KMS-11 (cell line): ENCODE results near the gene SUPT3H.
A peak's percentile ranks its signal among the peaks of the same experiment; 100 is the strongest.

ENCODE experiments used
- H2AFZ ChIP-seq: fragments of 200-600 bp; sonication (generic); 2 replicates; pipeline ENCODE4 v1.6.1; 2016; ENCODE audit warnings: antibody characterized with exemption, mixed run types, low read depth
- H3K27ac ChIP-seq: fragments of 200-600 bp; sonication (generic); 2 replicates; pipeline ENCODE4 v1.6.1; 2016; ENCODE audit warnings: mild to moderate bottlenecking, mixed run types
- H3K27me3 ChIP-seq: fragments of 200-600 bp; sonication (generic); 2 replicates; pipeline ENCODE4 v1.6.1; 2017; ENCODE audit warnings: mild to moderate bottlenecking, low read depth, mixed run types, moderate library complexity; ENCODE audit not compliant: insufficient read depth
- H3K36me3 ChIP-seq: fragments of 200-600 bp; sonication (generic); 2 replicates; pipeline ENCODE4 v1.6.1; 2017; ENCODE audit warnings: mild to moderate bottlenecking, mixed run types; ENCODE audit not compliant: insufficient read depth
- H3K4me1 ChIP-seq: fragments of 200-600 bp; sonication (generic); 2 replicates; pipeline ENCODE4 v1.6.1; 2016; ENCODE audit warnings: mild to moderate bottlenecking, low read depth, mixed run types; ENCODE audit not compliant: poor library complexity, severe bottlenecking
- H3K4me2 ChIP-seq: fragments of 200-600 bp; sonication (generic); 2 replicates; pipeline ENCODE4 v1.7.0; 2016; ENCODE audit warnings: mild to moderate bottlenecking, mixed run types
- H3K4me3 ChIP-seq: fragments of 200-600 bp; sonication (generic); IDR thresholded peaks from 2 replicates; pipeline ENCODE4 v1.6.1; 2017; ENCODE audit warnings: low read depth, low read length, mixed read lengths; ENCODE audit not compliant: insufficient read depth
- H3K79me2 ChIP-seq: fragments of 200-600 bp; sonication (generic); 2 replicates; pipeline ENCODE4 v1.6.1; 2016; ENCODE audit warnings: low read depth, mixed run types; ENCODE audit not compliant: insufficient read depth
- H3K9ac ChIP-seq: fragments of 200-600 bp; sonication (generic); 2 replicates; pipeline ENCODE4 v1.6.1; 2016; ENCODE audit warnings: mild to moderate bottlenecking, mixed run types
- H4K20me1 ChIP-seq: fragments of 200-600 bp; sonication (generic); 2 replicates; pipeline ENCODE4 v1.6.1; 2016; ENCODE audit warnings: mild to moderate bottlenecking, mixed run types; ENCODE audit not compliant: insufficient read depth
- TF ChIP-seq, protein P1 (sequence below): fragments of 200-600 bp; sonication (generic); conservative IDR thresholded peaks from 2 replicates; pipeline ENCODE4 v1.6.1; 2017; ENCODE audit warnings: low read depth, mild to moderate bottlenecking, antibody characterized with exemption, low read length, moderate library complexity, mixed read lengths

SUPT3H gene

DNA sequence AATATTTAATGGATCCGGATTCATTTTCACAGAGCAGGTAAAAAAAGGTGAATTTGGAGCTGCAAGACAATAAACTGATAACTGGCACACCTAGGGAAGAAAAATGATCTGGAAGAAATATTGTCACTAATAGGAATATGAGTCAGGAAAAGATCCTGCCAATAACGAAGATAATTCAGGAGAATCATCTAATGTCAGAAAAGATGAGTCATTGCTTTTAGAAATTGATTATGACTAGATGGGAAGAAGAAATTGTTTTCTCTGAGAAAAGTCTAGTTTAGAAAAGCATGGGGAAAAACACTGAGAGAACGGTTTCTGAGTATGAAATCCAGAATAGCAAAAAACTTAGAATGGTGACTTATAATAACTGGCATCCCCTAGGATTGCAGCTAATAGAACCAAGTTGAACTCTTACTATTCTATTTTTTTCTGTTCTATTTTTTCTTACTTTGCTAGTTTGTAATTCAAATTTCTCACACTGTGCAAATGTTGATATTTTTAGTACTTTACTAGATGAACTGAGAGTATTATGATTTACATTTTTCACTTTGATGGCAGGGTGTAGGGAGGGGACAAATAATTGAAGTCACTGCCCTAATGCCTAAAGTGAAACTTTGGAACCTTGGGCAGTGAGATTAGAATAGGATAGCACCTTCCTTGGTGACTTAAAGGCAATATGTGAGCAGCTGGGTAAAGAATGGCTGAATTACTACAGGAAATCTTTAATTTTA lies 38.2 kb upstream of the SUPT3H start:
- H2AFZ ChIP-seq: no peak overlapping the region
- H3K4me2 ChIP-seq: peak overlapping the region; percentile 94; the same call in 1 of the 2 replicates

DNA sequence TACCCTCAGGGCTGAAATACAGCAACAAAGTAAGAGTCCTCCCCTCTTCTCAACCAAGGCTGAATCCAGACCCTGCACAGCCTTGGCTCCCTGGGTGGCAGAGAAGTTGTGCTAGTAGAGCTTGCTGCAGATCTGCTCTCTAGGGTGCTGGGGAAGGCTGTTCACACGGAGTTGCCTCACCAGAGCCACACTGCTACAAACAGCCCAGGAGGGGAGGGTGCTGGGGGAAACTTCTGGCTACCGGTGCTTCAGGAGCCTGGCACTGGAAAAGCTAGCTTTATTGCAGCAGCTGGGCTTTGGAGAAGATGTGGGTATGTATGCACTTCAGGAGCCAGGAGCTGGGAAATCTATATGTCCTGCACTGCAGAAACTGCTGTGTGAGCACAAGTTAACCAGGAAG lies 37.6 kb upstream of the SUPT3H start:
- Histone ChIP-seq H3K79me2 (peaks cover 43% of the 10 kb centered on the region), H3K9ac (no peak overlapping the region), H3K4me2 (peak overlapping the region; percentile 43; the same call in 1 of the 2 replicates), H4K20me1 (no peaks in the 10 kb centered on the region), H2AFZ (no peak overlapping the region), H3K36me3 (no peaks in the 10 kb centered on the region), H3K4me3 (no peak overlapping the region), H3K4me1 (peaks cover 46% of the 10 kb centered on the region), H3K27me3 (no peaks in the 10 kb centered on the region), H3K27ac (no peak overlapping the region)
- TF ChIP-seq, protein P1, sequence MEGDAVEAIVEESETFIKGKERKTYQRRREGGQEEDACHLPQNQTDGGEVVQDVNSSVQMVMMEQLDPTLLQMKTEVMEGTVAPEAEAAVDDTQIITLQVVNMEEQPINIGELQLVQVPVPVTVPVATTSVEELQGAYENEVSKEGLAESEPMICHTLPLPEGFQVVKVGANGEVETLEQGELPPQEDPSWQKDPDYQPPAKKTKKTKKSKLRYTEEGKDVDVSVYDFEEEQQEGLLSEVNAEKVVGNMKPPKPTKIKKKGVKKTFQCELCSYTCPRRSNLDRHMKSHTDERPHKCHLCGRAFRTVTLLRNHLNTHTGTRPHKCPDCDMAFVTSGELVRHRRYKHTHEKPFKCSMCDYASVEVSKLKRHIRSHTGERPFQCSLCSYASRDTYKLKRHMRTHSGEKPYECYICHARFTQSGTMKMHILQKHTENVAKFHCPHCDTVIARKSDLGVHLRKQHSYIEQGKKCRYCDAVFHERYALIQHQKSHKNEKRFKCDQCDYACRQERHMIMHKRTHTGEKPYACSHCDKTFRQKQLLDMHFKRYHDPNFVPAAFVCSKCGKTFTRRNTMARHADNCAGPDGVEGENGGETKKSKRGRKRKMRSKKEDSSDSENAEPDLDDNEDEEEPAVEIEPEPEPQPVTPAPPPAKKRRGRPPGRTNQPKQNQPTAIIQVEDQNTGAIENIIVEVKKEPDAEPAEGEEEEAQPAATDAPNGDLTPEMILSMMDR: no peak

More for the DNA sequence above, 38.2 kb upstream of the SUPT3H start:
- H3K4me3 ChIP-seq: no peak overlapping the region
- TF ChIP-seq, protein P1: no peak
- H3K79me2 ChIP-seq: peaks cover 48% of the 10 kb centered on the region
- no peaks in the 10 kb centered on the region for H3K27me3 ChIP-seq
- no peaks in the 10 kb centered on the region for H3K36me3 ChIP-seq
- H3K9ac ChIP-seq: no peak overlapping the region
- H3K4me1 ChIP-seq: peaks cover 46% of the 10 kb centered on the region
- no peaks in the 10 kb centered on the region for H4K20me1 ChIP-seq
- H3K27ac ChIP-seq: 0 out of 2 replicates have a peak overlapping the region, but pooled peaks have one; percentile 12

DNA sequence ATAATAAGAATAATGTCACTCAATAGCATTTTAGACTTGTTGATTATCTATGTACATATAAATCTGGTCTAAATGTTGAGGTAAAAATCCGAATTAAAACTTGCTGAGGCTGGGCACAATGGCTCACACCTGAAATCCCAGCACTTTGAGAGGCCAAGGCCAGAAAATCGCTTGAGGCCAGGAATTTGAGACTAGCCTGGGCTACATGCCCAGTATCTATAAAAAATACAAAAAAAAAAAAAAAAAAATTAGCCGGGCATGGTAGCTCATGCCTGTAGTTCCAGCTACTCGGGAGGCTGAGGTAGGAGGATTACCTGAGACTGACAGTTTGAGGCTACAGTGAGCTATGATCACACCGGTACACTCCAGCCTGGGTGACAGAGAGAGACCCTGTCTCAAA lies 34.2 kb upstream of the SUPT3H start:
- peaks cover 9% of the 10 kb centered on the region; the same call in 1 of the 2 replicates for H3K79me2 ChIP-seq
- H3K27ac ChIP-seq: no peak overlapping the region
- TF ChIP-seq, protein P1: no peak
- H3K27me3 ChIP-seq: no peaks in the 10 kb centered on the region
- H3K36me3 ChIP-seq: no peaks in the 10 kb centered on the region
- no peaks in the 10 kb centered on the region for H4K20me1 ChIP-seq
- H2AFZ ChIP-seq: no peak overlapping the region
- H3K9ac ChIP-seq: no peak overlapping the region
- no peak overlapping the region for H3K4me2 ChIP-seq
- no peak overlapping the region for H3K4me3 ChIP-seq
- peaks cover 24% of the 10 kb centered on the region for H3K4me1 ChIP-seq

DNA sequence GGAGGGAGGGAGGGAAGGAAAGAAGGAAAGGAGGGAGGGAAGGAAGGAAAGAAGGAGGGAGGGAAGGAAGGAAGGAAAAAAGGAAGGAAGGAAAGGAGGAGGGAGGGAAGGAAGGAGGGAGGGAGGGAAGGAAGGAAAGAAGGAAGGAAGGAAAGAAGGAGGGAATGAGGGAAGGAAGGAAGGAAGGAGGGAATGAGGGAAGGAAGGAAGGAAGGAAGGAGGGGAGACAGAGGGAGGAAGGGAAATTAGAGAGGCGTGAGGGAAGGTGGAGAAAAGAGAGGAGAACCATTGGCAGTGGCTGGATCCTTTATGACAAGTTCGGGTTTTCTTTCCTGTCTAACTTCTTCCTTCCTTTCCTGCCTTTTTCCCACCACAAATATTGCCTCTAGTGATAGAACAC lies 22.3 kb upstream of the SUPT3H start:
- Histone ChIP-seq H4K20me1 (no peaks in the 10 kb centered on the region), H3K9ac (no peak overlapping the region), H3K27me3 (no peaks in the 10 kb centered on the region), H3K79me2 (no peaks in the 10 kb centered on the region), H3K27ac (no peak overlapping the region), H3K4me1 (no peaks in the 10 kb centered on the region), H3K36me3 (no peaks in the 10 kb centered on the region), H3K4me3 (no peak overlapping the region), H2AFZ (no peak overlapping the region), H3K4me2 (no peak overlapping the region)
- TF ChIP-seq, protein P1: no peak
